Osteoblast (primary cell): Measurements from ENCODE around the gene UTF1. TPM values are rescaled to one million over a fixed set of nuclear protein-coding genes. Genes with fewer than 3 reads are reported as not detected.
"Not testable (repeated sequence)": the region's sequence is repeated elsewhere in the genome, so short reads cannot be mapped to it uniquely, and the experiment has no call there.

Experiments used
- DNase-seq: peaks from one replicate; pipeline ENCODE4 v3.0.0; 2011; ENCODE audit warnings: low spot score, mixed read lengths; ENCODE audit not compliant: insufficient read length; ENCODE audit errors: missing footprints
- H2AFZ ChIP-seq: 2 replicates; pipeline ENCODE4 v1.6.0; 2011; ENCODE audit warnings: mild to moderate bottlenecking, low read length
- H3K27ac ChIP-seq: 2 replicates; pipeline ENCODE4 v1.5.1; 2011; ENCODE audit warnings: mild to moderate bottlenecking, low read depth, low read length, moderate library complexity
- H3K27me3 ChIP-seq: 2 replicates; pipeline ENCODE4 v1.6.0; 2012; ENCODE audit warnings: mild to moderate bottlenecking, control low read depth, inconsistent platforms, low read length, moderate library complexity; ENCODE audit not compliant: insufficient read depth
- H3K36me3 ChIP-seq: 2 replicates; pipeline ENCODE4 v1.5.1; 2011; ENCODE audit warnings: mild to moderate bottlenecking, low read length, control low read depth, moderate library complexity; ENCODE audit not compliant: insufficient read depth
- H3K4me1 ChIP-seq: 2 replicates; pipeline ENCODE4 v1.5.1; 2011; ENCODE audit warnings: mild to moderate bottlenecking, low read length, control low read depth, moderate library complexity; ENCODE audit not compliant: insufficient read depth
- H3K4me2 ChIP-seq: 2 replicates; pipeline ENCODE4 v1.6.0; 2011; ENCODE audit warnings: mild to moderate bottlenecking, low read length; ENCODE audit not compliant: insufficient read depth
- H3K4me3 ChIP-seq: fragments of 200-600 bp; sonication (generic); 3 replicates; pipeline ENCODE4 v1.5.1; 2012; ENCODE audit warnings: mild to moderate bottlenecking, low read length, inconsistent platforms; ENCODE audit not compliant: insufficient read depth
- H3K79me2 ChIP-seq: 2 replicates; pipeline ENCODE4 v1.6.0; 2012; ENCODE audit warnings: mild to moderate bottlenecking, low read length, control low read depth, inconsistent platforms; ENCODE audit not compliant: insufficient read depth
- H3K9me3 ChIP-seq: 2 replicates; pipeline ENCODE4 v1.5.1; 2011; ENCODE audit warnings: low read depth, low read length, control low read depth
- H4K20me1 ChIP-seq: 2 replicates; pipeline ENCODE4 v1.6.0; 2012; ENCODE audit warnings: mild to moderate bottlenecking, low read length, control low read depth; ENCODE audit not compliant: insufficient read depth
- total RNA-seq: library from RNA; depleted of rRNA; stranded (reverse); fragments of >200 nt; gene quantifications from 2 replicates; pipeline ENCODE4 v1.2.3, GENCODE V29; 2012
- TF ChIP-seq, protein P1 (sequence below): IDR thresholded peaks from 2 replicates; pipeline ENCODE4 v1.5.1; 2011; ENCODE audit warnings: mild to moderate bottlenecking, low read depth, low read length, moderate library complexity; ENCODE audit errors: extremely low read depth

Gene UTF1
- total RNA-seq, 1 donor = not detected

DNA sequence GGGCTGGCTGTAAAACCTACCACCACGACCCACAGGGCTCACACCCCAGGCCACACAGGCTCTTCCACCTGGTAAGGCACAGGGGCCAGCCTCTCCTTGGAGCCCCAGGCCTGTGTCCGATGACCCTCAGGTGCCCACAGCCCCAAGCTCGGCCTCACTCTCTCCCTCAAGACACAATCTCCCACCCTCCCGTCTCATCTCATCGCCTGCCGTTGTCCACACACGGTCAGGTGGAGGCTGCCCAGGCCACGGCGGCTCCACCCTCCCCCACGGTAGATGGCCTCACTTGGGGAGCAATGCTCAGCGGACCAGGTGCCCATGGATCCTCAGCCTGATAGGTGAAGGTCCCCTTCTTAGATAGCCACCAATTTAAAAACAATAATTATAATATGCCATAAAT lies 8.7 kb upstream of the UTF1 start:
- no peak overlapping the region for H3K27ac ChIP-seq
- DNase-seq = no peak

DNA sequence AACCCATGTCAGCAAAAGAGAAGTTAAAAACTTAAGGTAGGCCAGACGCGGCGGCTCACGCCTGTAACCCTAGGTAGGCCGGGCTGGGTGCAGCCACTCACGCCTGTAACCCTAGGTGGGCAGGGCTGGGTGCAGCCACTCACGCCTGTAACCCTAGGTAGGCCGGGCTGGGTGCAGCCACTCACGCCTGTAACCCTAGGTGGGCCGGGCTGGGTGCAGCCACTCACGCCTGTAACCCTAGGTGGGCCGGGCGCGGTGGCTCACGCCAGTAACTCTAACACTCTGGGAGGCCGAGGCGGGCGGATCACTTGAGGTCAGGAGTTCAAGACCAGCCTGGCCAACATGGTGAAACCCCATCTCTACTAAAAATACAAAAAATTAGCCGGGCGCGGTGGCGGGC lies 8.3 kb upstream of the UTF1 start:
- not testable (repeated sequence) for H3K79me2 ChIP-seq, H3K27me3 ChIP-seq, H2AFZ ChIP-seq, H3K4me2 ChIP-seq, H3K4me1 ChIP-seq, H3K36me3 ChIP-seq, DNase-seq, H4K20me1 ChIP-seq, H3K27ac ChIP-seq, H3K9me3 ChIP-seq, H3K4me3 ChIP-seq

More for the DNA sequence above, 8.7 kb upstream of the UTF1 start:
- TF ChIP-seq, protein P1, sequence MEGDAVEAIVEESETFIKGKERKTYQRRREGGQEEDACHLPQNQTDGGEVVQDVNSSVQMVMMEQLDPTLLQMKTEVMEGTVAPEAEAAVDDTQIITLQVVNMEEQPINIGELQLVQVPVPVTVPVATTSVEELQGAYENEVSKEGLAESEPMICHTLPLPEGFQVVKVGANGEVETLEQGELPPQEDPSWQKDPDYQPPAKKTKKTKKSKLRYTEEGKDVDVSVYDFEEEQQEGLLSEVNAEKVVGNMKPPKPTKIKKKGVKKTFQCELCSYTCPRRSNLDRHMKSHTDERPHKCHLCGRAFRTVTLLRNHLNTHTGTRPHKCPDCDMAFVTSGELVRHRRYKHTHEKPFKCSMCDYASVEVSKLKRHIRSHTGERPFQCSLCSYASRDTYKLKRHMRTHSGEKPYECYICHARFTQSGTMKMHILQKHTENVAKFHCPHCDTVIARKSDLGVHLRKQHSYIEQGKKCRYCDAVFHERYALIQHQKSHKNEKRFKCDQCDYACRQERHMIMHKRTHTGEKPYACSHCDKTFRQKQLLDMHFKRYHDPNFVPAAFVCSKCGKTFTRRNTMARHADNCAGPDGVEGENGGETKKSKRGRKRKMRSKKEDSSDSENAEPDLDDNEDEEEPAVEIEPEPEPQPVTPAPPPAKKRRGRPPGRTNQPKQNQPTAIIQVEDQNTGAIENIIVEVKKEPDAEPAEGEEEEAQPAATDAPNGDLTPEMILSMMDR = no peak
- Histone ChIP-seq H3K4me3 (no peak overlapping the region), H3K4me1 (no peaks in the 10 kb centered on the region), H3K36me3 (no peaks in the 10 kb centered on the region), H3K79me2 (no peaks in the 10 kb centered on the region), H2AFZ (no peak overlapping the region), H3K9me3 (no peaks in the 10 kb centered on the region), H3K4me2 (no peak overlapping the region), H4K20me1 (no peaks in the 10 kb centered on the region), H3K27me3 (no peaks in the 10 kb centered on the region)

DNA sequence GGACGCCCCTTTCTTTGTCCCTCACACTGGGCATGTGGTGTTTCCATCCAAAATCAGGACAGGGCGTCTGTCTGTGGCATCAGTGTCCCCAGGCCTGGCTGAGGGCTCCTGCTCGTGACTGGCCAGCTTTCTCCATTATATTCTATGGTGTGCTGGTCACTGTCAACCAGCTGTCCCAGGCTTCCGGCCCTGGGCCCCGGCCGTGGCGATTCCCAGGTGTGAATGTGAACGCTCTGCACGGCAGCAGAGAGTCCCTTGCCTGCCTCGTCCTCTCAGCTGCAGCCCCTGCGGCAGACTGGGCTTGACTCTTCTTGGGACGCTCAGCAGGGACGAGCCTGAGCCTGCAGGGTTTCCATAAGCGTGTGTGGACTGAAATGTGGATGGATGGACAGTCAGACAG lies 5.9 kb upstream of the UTF1 start:
- Histone ChIP-seq H4K20me1 (no peaks in the 10 kb centered on the region), H3K4me2 (no peak overlapping the region), H3K27ac (no peak overlapping the region), H3K27me3 (peaks cover 16% of the 10 kb centered on the region), H3K79me2 (no peaks in the 10 kb centered on the region), H3K9me3 (no peaks in the 10 kb centered on the region), H3K4me3 (no peak overlapping the region), H2AFZ (no peak overlapping the region), H3K36me3 (no peaks in the 10 kb centered on the region), H3K4me1 (no peaks in the 10 kb centered on the region)
- TF ChIP-seq, protein P1 = no peak
- no peak for DNase-seq

DNA sequence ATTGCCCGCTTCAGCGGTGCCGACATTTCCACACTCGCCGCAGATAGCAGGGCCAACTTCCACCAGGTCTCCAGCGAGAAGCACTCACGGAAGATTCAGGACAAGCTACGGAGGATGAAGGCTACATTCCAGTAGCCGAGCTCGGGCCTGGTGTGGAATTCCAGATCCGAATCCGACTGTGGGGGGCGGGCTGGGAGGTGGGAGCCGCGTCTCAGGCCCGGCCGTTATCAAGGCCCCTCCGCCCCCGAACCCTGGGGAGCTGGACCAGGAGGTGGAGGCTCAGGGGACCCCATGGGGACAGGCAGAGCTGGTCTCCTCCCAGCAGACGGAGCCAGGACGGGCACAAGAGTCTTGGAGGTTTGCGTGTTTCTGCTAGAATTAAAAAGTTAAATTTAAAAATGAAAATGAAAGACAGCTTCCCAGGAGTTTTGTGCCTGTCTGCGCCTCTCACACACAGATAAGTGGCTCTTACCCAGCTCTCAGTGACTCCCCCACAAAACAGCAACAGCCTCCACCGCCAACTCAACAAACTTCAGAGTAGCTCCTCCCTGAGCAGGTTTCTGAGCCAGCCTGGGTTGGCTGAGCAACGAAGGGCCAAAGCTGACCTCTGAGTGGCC lies 5.2 kb upstream of the UTF1 start:
- Histone ChIP-seq H3K27me3 (peaks cover 21% of the 10 kb centered on the region), H3K36me3 (no peaks in the 10 kb centered on the region), H3K27ac (no peak overlapping the region), H3K9me3 (no peaks in the 10 kb centered on the region), H2AFZ (no peak overlapping the region), H4K20me1 (no peaks in the 10 kb centered on the region), H3K4me3 (no peak overlapping the region), H3K4me1 (no peaks in the 10 kb centered on the region), H3K4me2 (no peak overlapping the region), H3K79me2 (no peaks in the 10 kb centered on the region)
- DNase-seq = no peak
- TF ChIP-seq, protein P1 = no peak
